Measurements from ENCODE around the gene ELP5.

The ELP5 gene

GRCh38 chr17:7258731-7259554, 6.9 kb downstream of the ELP5 start:
- DNase-seq = no peak

GRCh38 chr17:7259555-7259889, 7.5 kb downstream of the ELP5 start:
- no peak for DNase-seq

- DNase-seq = no peak
Observed at GRCh38 chr17:7260151-7260550, 8.1 kb downstream of the ELP5 start.

GRCh38 chr17:7260651-7261378, 8.8 kb downstream of the ELP5 start:
- DNase-seq = no peak

GRCh38 chr17:7261379-7262191, 9.6 kb downstream of the ELP5 start:
- DNase-seq = no peak

GRCh38 chr17:7262192-7262934, 10.3 kb downstream of the ELP5 start, which contains the start of gene CLDN7:
CLDN7 (minus strand) TSS chr17:7262478; CDS start chr17:7262043, 435 bp downstream.
- no peak for DNase-seq

- no peak for DNase-seq
Observed at GRCh38 chr17:7262935-7263800, 11.2 kb downstream of the ELP5 start.

GRCh38 chr17:7263801-7264078, 11.7 kb downstream of the ELP5 start:
- DNase-seq = no peak

- DNase-seq = no peak
Observed at GRCh38 chr17:7266784-7267183, 14.8 kb downstream of the ELP5 start.

- DNase-seq = no peak
Observed at GRCh38 chr17:7279448-7279847, 27.4 kb downstream of the ELP5 start.

- peak; percentile 74 for DNase-seq
Observed at GRCh38 chr17:7280519-7281073, 28.6 kb downstream of the ELP5 start.

- DNase-seq = peak; percentile 68
Observed at GRCh38 chr17:7281074-7281952, 29.3 kb downstream of the ELP5 start, which contains the start of gene SLC2A4. SLC2A4 (plus strand) TSS chr17:7281718; CDS start chr17:7281935, 217 bp downstream.

GRCh38 chr17:7281953-7282751, 30.1 kb downstream of the ELP5 start:
- DNase-seq = no peak

GRCh38 chr17:7282752-7283321, 30.8 kb downstream of the ELP5 start:
- DNase-seq = no peak

GRCh38 chr17:7283471-7284216, 31.6 kb downstream of the ELP5 start:
- no peak for DNase-seq

GRCh38 chr17:7284911-7285310, 32.9 kb downstream of the ELP5 start:
- no peak for DNase-seq

- no peak for DNase-seq
Observed at GRCh38 chr17:7285679-7286078, 33.7 kb downstream of the ELP5 start.
